ENCODE data around the gene NEK4. TPM values are rescaled to one million over a fixed set of nuclear protein-coding genes. Genes with fewer than 3 reads are reported as not detected.

Gene NEK4
- total and polyA plus RNA-seq, 10 of the 15 experiments (the other 5 are each of a cell fraction or from before 2014, with no cell fraction given) = 7.0 to 29.1 (median 16.4) TPM

GRCh38 chr3:52710512-52710911 lies 60.2 kb downstream of the NEK4 start (continued):
- TF ChIP-seq BCLAF1 (IDR thresholded peaks at IDR 0.05) (no peak), JUND (IDR thresholded peaks at IDR 0.05; ENCODE audit: low read depth, low read length) (no peak), MEF2A (IDR thresholded peaks at IDR 0.05; ENCODE audit: insufficient read depth, low read depth, low read length) (peak; percentile 89), HDGF (IDR thresholded peaks at IDR 0.05) (no peak), SPI1 (IDR thresholded peaks at IDR 0.05; ENCODE audit: borderline replicate concordance, insufficient read depth, low read depth, low read length) (peak; percentile 57), DPF2 (IDR thresholded peaks at IDR 0.05) (0 out of 2 replicates have a peak, but pooled peaks have one; percentile 24), E4F1 (IDR thresholded peaks at IDR 0.05; ENCODE audit: borderline replicate concordance, partially characterized antibody) (no peak), BCL3 (IDR thresholded peaks at IDR 0.05; ENCODE audit: borderline replicate concordance, insufficient read depth, low read depth, low read length, poor library complexity, severe bottlenecking) (no peak), IKZF2 (IDR thresholded peaks at IDR 0.05) (peak; percentile 58 to 66), RBBP5 (conservative IDR thresholded peaks at IDR 0.05) (no peak), MXI1 (IDR thresholded peaks at IDR 0.05; ENCODE audit: low read depth, low read length) (no peak), ZNF687 (IDR thresholded peaks at IDR 0.05) (no peak), ATF3 (IDR thresholded peaks at IDR 0.05; ENCODE audit: borderline replicate concordance, extremely low read depth, low read depth, low read length) (no peak), KLF5 (IDR thresholded peaks at IDR 0.05; ENCODE audit: partially characterized antibody) (no peak), SUZ12 (IDR thresholded peaks at IDR 0.05; ENCODE audit: unreplicated experiment) (no peak), CHD2 (IDR thresholded peaks at IDR 0.05; ENCODE audit: borderline replicate concordance, low read depth, low read length) (no peak), YY1 (IDR thresholded peaks at IDR 0.05; ENCODE audit: low read depth, low read length) (0 out of 2 replicates have a peak, but pooled peaks have one; percentile 14), MAX (IDR thresholded peaks at IDR 0.05; ENCODE audit: low read depth, low read length) (no peak), BRCA1 (IDR thresholded peaks at IDR 0.05; ENCODE audit: low read depth, low read length) (no peak)

All from GM12878 (cell line).